ENCODE results near the gene ZNF488. TPM values are rescaled to one million over a fixed set of nuclear protein-coding genes. Genes with fewer than 3 reads are reported as not detected.

ZNF488 gene
- total RNA-seq, 4 donors from 2014 or later, result 0.24 to 0.56 (median 0.40) TPM; not detected in 1

- Histone ChIP-seq H3K36me3 (no peaks in the 10 kb centered on the region), H3K27ac (no peak overlapping the region), H3K27me3 (no peaks in the 10 kb centered on the region), H3K9me3 (no peaks in the 10 kb centered on the region), H3K4me3 (replicated peaks in 1 of 3) (no peak overlapping the region), H3K4me1 (no peaks in the 10 kb centered on the region)
- TF ChIP-seq CTCF (IDR thresholded peaks at IDR 0.05), result no peak
- TF ChIP-seq POLR2A (IDR thresholded peaks at IDR 0.05), result no peak
- no peak for DNase-seq
- intact Hi-C loops (cut with DNase I), result no loop called here
- WGBS, 2 donors, result 89 to 93% methylated on average over 10 to 32 of the region's 39 CpGs
Measured at GRCh38 chr10:47350671-47351640, 33.1 kb downstream of the ZNF488 start.

- 95 to 98% methylated on average over 22 to 27 of the region's 31 CpGs for WGBS, 2 donors
- TF ChIP-seq POLR2A (IDR thresholded peaks at IDR 0.05), result no peak
- TF ChIP-seq CTCF (IDR thresholded peaks at IDR 0.05), result no peak
- no peaks in the 10 kb centered on the region for H3K36me3 ChIP-seq
- intact Hi-C loops (cut with DNase I), result no loop called here
- no peak overlapping the region for H3K4me3 ChIP-seq (replicated peaks in 1 of 3)
- H3K9me3 ChIP-seq, result no peaks in the 10 kb centered on the region
- no peak overlapping the region for H3K27ac ChIP-seq
- H3K27me3 ChIP-seq, result no peaks in the 10 kb centered on the region
- no peaks in the 10 kb centered on the region for H3K4me1 ChIP-seq
- DNase-seq, result no peak
Measured at GRCh38 chr10:47349941-47350371, 34.1 kb downstream of the ZNF488 start.

GRCh38 chr10:47349516-47349915 is 34.6 kb downstream of the ZNF488 start:
- TF ChIP-seq CTCF (IDR thresholded peaks at IDR 0.05) (no peak), POLR2A (IDR thresholded peaks at IDR 0.05) (no peak)
- Histone ChIP-seq H3K9me3 (no peaks in the 10 kb centered on the region), H3K4me3 (replicated peaks in 1 of 3) (no peak overlapping the region), H3K36me3 (no peaks in the 10 kb centered on the region), H3K27me3 (no peaks in the 10 kb centered on the region), H3K4me1 (no peaks in the 10 kb centered on the region), H3K27ac (no peak overlapping the region)
- intact Hi-C loops (cut with DNase I), result no loop called here
- no peak for DNase-seq
- 97 to 98% methylated on average over 10 to 13 of the region's 22 CpGs for WGBS, 2 donors

DNA sequence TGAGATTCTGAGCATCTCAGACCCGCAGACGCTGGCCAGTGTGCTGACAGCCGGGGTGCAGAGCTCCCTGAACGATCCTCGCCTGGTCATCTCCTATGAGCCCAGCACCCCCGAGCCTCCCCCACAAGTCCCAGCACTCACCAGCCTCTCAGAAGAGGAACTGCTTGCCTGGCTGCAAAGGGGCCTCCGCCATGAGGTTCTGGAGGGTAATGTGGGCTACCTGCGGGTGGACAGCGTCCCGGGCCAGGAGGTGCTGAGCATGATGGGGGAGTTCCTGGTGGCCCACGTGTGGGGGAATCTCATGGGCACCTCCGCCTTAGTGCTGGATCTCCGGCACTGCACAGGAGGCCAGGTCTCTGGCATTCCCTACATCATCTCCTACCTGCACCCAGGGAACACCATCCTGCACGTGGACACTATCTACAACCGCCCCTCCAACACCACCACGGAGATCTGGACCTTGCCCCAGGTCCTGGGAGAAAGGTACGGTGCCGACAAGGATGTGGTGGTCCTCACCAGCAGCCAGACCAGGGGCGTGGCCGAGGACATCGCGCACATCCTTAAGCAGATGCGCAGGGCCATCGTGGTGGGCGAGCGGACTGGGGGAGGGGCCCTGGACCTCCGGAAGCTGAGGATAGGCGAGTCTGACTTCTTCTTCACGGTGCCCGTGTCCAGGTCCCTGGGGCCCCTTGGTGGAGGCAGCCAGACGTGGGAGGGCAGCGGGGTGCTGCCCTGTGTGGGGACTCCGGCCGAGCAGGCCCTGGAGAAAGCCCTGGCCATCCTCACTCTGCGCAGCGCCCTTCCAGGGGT is 35.2 kb downstream of the ZNF488 start:
- no peak for DNase-seq
- intact Hi-C loops (cut with DNase I), result no loop called here
- no peaks in the 10 kb centered on the region for H3K4me1 ChIP-seq
- H3K27me3 ChIP-seq, result no peaks in the 10 kb centered on the region
- 85 to 95% methylated on average over 27 to 28 of the region's 36 CpGs for WGBS, 2 donors
- H3K36me3 ChIP-seq, result no peaks in the 10 kb centered on the region
- H3K27ac ChIP-seq, result no peak overlapping the region
- H3K9me3 ChIP-seq, result no peaks in the 10 kb centered on the region
- TF ChIP-seq POLR2A (IDR thresholded peaks at IDR 0.05), result no peak
- TF ChIP-seq CTCF (IDR thresholded peaks at IDR 0.05), result no peak
- H3K4me3 ChIP-seq (replicated peaks in 1 of 3), result no peak overlapping the region
